A549 (cell line): ENCODE measurements around the gene CCDC187. TPM values are rescaled to one million over a fixed set of nuclear protein-coding genes. Genes with fewer than 3 reads are reported as not detected.

Experiments
- ATAC-seq, 2 experiments: fragments of 200-7000 bp in 1 of 2; fragments of >200 bp in 1 of 2; cut with Nextera tagmentation in 1 of 2; cut with Tn5 transposase in 1 of 2; 3 replicates each; pipeline versions ENCODE4 v1.8.0 to v1.9.1; 2018 to 2020; ENCODE audit warnings: mild to moderate bottlenecking in 1 of 2, moderate library complexity in 1 of 2
- CTCF ChIA-PET: fragments of 300-600 bp; sonication (Branson Sonifier 250); formaldehyde crosslinking; extraction: SDS; loops from one replicate; lab custom pipeline; 2021; ENCODE audit warnings: antibody characterized with exemption, inconsistent platforms; lab: Yijun Ruan, JAX
- POLR2A ChIA-PET: fragments of 350-600 bp; formaldehyde crosslinking; extraction: SDS; loops from one replicate; lab custom pipeline; 2021; ENCODE audit warnings: antibody characterized with exemption, inconsistent platforms; lab: Yijun Ruan, JAX
- DNase-seq, 2 experiments: peaks; one replicate each; pipeline versions ENCODE4 v3.0.0 to v3.0.0-alpha.2; 2011 to 2016; ENCODE audit warnings: low read depth in 1 of 2, low spot score in 1 of 2
- FAIRE-seq: peaks from 2 replicates; lab custom pipeline; 2011; peaks lifted over from hg19 to GRCh38; lab: Jason Lieb, UNC
- H3K27ac ChIP-seq, 2 experiments: fragments of >200 bp; sonication (Bioruptor Twin); formaldehyde crosslinking; 3 replicates each; pipeline ENCODE4 v1.5.1; 2016 to 2017
- H3K4me1 ChIP-seq: fragments of >200 bp; sonication (Bioruptor Twin); formaldehyde crosslinking; 3 replicates; pipeline ENCODE4 v1.6.1; 2016
- H3K4me2 ChIP-seq: fragments of >200 bp; sonication (Bioruptor Twin); formaldehyde crosslinking; 3 replicates; pipeline ENCODE4 v1.6.1; 2016
- H3K4me3 ChIP-seq: fragments of >200 bp; sonication (Bioruptor Twin); formaldehyde crosslinking; 3 replicates; pipeline ENCODE4 v1.5.1; 2016
- H3K9me3 ChIP-seq: fragments of >200 bp; sonication (Bioruptor Twin); formaldehyde crosslinking; 3 replicates; pipeline ENCODE4 v1.6.1; 2016
- BHLHE40 ChIP-seq: IDR thresholded peaks from 2 replicates; pipeline ENCODE4 v1.6.1; 2012; ENCODE audit warnings: low read depth, low read length, inconsistent platforms
- CBX2 ChIP-seq: fragments of 200-600 bp; sonication (generic); IDR thresholded peaks from 2 replicates; pipeline ENCODE4 v1.6.1; 2016; ENCODE audit warnings: low read depth, mild to moderate bottlenecking, borderline replicate concordance
- CEBPB ChIP-seq, 2 experiments: fragments of >200 bp in 1 of 2; sonication (Bioruptor Twin) in 1 of 2; formaldehyde crosslinking in 1 of 2; IDR thresholded peaks; 2 replicates each; pipeline ENCODE4 v1.6.1; 2012 to 2016
- CHD2 ChIP-seq: fragments of 150-350 bp; IDR thresholded peaks from 2 replicates; pipeline ENCODE4 v1.6.1; 2014; ENCODE audit warnings: low read length; ENCODE audit not compliant: partially characterized antibody
- CHD4 ChIP-seq: fragments of 200-600 bp; sonication (generic); IDR thresholded peaks from 2 replicates; pipeline ENCODE4 v1.6.1; 2016; ENCODE audit warnings: antibody characterized with exemption, mild to moderate bottlenecking, borderline replicate concordance
- CTCF ChIP-seq: fragments of >200 bp; sonication (Bioruptor Twin); formaldehyde crosslinking; IDR thresholded peaks from 3 replicates; pipeline ENCODE4 v1.5.1; 2016
- EHF ChIP-seq: fragments of 250-450 bp; sonication (Bioruptor Pico); IDR thresholded peaks from 2 replicates; pipeline ENCODE4 v1.5.0; 2020; ENCODE audit warnings: mild to moderate bottlenecking
- EP300 ChIP-seq, 2 experiments: fragments of >200 bp; sonication (Bioruptor Twin); formaldehyde crosslinking; IDR thresholded peaks; 2 replicates in 1 of 2; 3 replicates in 1 of 2; pipeline ENCODE4 v1.6.1; 2016 to 2017
- FOSB ChIP-seq: fragments of 250-450 bp; sonication (Bioruptor Pico); IDR thresholded peaks from 2 replicates; pipeline ENCODE4 v1.5.0; 2020; ENCODE audit warnings: mild to moderate bottlenecking, moderate library complexity
- HDAC2 ChIP-seq: fragments of 200-600 bp; sonication (generic); IDR thresholded peaks from 2 replicates; pipeline ENCODE4 v1.6.1; 2016
- HEYL ChIP-seq: fragments of 250-450 bp; sonication (Bioruptor Pico); IDR thresholded peaks from 2 replicates; pipeline ENCODE4 v1.8.0; 2021; ENCODE audit warnings: mild to moderate bottlenecking, moderate library complexity
- HMGXB4 ChIP-seq: fragments of 250-450 bp; sonication (Bioruptor Pico); IDR thresholded peaks from 2 replicates; pipeline ENCODE4 v1.5.0; 2021; ENCODE audit warnings: mild to moderate bottlenecking, moderate library complexity, borderline replicate concordance
- HOXB5 ChIP-seq: fragments of 250-450 bp; sonication (Bioruptor Pico); IDR thresholded peaks from 2 replicates; pipeline ENCODE4 v1.5.0; 2020; ENCODE audit warnings: mild to moderate bottlenecking, moderate library complexity
- MYC ChIP-seq: IDR thresholded peaks from 2 replicates; pipeline ENCODE4 v1.6.1; 2012; ENCODE audit warnings: mild to moderate bottlenecking, inconsistent platforms, low read length, improper control_type of control experiment, borderline replicate concordance
- NPAS2 ChIP-seq: fragments of 250-450 bp; sonication (Bioruptor Pico); IDR thresholded peaks from 2 replicates; pipeline ENCODE4 v1.8.0; 2022; ENCODE audit warnings: mild to moderate bottlenecking, moderate library complexity, borderline replicate concordance
- NR3C1 ChIP-seq: fragments of >200 bp; sonication (Bioruptor Twin); formaldehyde crosslinking; IDR thresholded peaks from 3 replicates; pipeline ENCODE4 v1.6.1; 2017
- PBX3 ChIP-seq: IDR thresholded peaks from 2 replicates; pipeline ENCODE4 v1.6.1; 2012
- PHF8 ChIP-seq: fragments of 200-600 bp; sonication (generic); IDR thresholded peaks from 2 replicates; pipeline ENCODE4 v1.6.1; 2016; ENCODE audit warnings: low read depth, mild to moderate bottlenecking, antibody characterized with exemption, moderate library complexity, borderline replicate concordance
- POLR2AphosphoS2 ChIP-seq: conservative IDR thresholded peaks from 2 replicates; pipeline ENCODE4 v1.6.1; 2012; ENCODE audit warnings: low read length, improper control_type of control experiment, inconsistent platforms
- TFCP2L1 ChIP-seq: fragments of 250-450 bp; sonication (Bioruptor Pico); IDR thresholded peaks from 2 replicates; pipeline ENCODE4 v1.5.0; 2021; ENCODE audit warnings: mild to moderate bottlenecking
- TP53 ChIP-seq: fragments of 250-450 bp; sonication (Bioruptor Pico); IDR thresholded peaks from 2 replicates; pipeline ENCODE4 v1.5.0; 2021; ENCODE audit warnings: mild to moderate bottlenecking, moderate library complexity
- ZSCAN20 ChIP-seq: fragments of 250-450 bp; sonication (Bioruptor Pico); IDR thresholded peaks from 2 replicates; pipeline ENCODE4 v1.8.0; 2022; ENCODE audit warnings: mild to moderate bottlenecking, moderate library complexity
- WGBS: methylation state at CpG from one replicate; pipeline ENCODE4 v1.1.6; 2017; ENCODE audit errors: missing lambda C conversion rate; 5-methylcytosine and 5-hydroxymethylcytosine counted together
- polyA plus RNA-seq, 4 experiments: library from polyadenylated mRNA; depleted of rRNA in 3 of 4; stranded (reverse); fragments of >200 nt; fragmentation: RNase III in 1 of 4; extraction: RNeasy Plus Mini Kit Qiagen cat#74134 plus additional on column Dnase treatment in 1 of 4; gene quantifications; 2 replicates in 3 of 4; 3 replicates in 1 of 4; pipeline ENCODE4 v1.2.3, GENCODE V29; 2011 to 2017

The CCDC187 gene
- polyA plus RNA-seq, 2 of the 4 experiments (the other 2 are of a cell fraction), result under 0.01 TPM; not detected in 1

- ChIA-PET POLR2A (interaction anchor here (2.2 kb wide), 1 partner anchor 11 kb away, joined by 8 read pairs; no protein-coding TSS in a partner anchor), CTCF (interaction anchor here (1.0 to 3.5 kb wide), 7 partner anchors 11 to 124 kb away, joined by 3 to 23 read pairs (median 8); no protein-coding TSS in a partner anchor)
- Histone ChIP-seq H3K9me3 (no peaks in the 10 kb centered on the region), H3K4me1 (peaks cover 4% of the 10 kb centered on the region; the same call in 1 of the 3 replicates), H3K27ac (no peak overlapping the region), H3K4me2 (no peak overlapping the region; the same call in 2 of the 3 replicates), H3K4me3 (no peak overlapping the region)
- FAIRE-seq, result peak; percentile 32
- ATAC-seq, result peak; percentile 65 to 77; a peak in 5 of 6 replicates
- DNase-seq, result peak; percentile 33 to 80
- no peak for TF ChIP-seq CEBPB (IDR thresholded peaks at IDR 0.05)
- TF ChIP-seq BHLHE40, result no peak
- 57% methylated on average over 20 of the region's 28 CpGs for WGBS
These were observed 47.7 kb downstream of the CCDC187 start for GRCh38 chr9:136255896-136256890.

GRCh38 chr9:136255166-136255538 lies 48.7 kb downstream of the CCDC187 start:
- H3K4me1 ChIP-seq, result peaks cover 4% of the 10 kb centered on the region; the same call in 1 of the 3 replicates
- no peaks in the 10 kb centered on the region for H3K9me3 ChIP-seq
- CTCF ChIA-PET, result interaction anchor here (1.8 to 3.5 kb wide), 4 partner anchors 12 to 86 kb away, joined by 5 to 23 read pairs (median 12); no protein-coding TSS in a partner anchor
- no peak for FAIRE-seq
- no peak overlapping the region for H3K4me2 ChIP-seq
- no peak overlapping the region for H3K4me3 ChIP-seq
- WGBS, result 45% methylated on average over 6 of the region's 12 CpGs
- TF ChIP-seq BHLHE40, result no peak
- no peak for TF ChIP-seq TFCP2L1 (CRISPR knock-in tag)
- no peak for TF ChIP-seq CHD4
- TF ChIP-seq CTCF, result no peak
- TF ChIP-seq FOSB (CRISPR knock-in tag), result no peak
- TF ChIP-seq HDAC2, result no peak
- TF ChIP-seq CBX2, result no peak
- no peak for TF ChIP-seq HEYL
- TF ChIP-seq NPAS2 (CRISPR knock-in tag), result no peak
- no peak for TF ChIP-seq HOXB5
- TF ChIP-seq POLR2AphosphoS2, result no peak
- TF ChIP-seq MYC, result no peak
- TF ChIP-seq EHF (CRISPR knock-in tag), result no peak
- TF ChIP-seq TP53 (CRISPR knock-in tag), result no peak
- TF ChIP-seq, all 56 proteins: peak for 0
- POLR2A ChIA-PET, result interaction anchor here (1.5 kb wide), 1 partner anchor 12 kb away, joined by 5 read pairs; no protein-coding TSS in a partner anchor
- no peak overlapping the region for H3K27ac ChIP-seq
- ATAC-seq (no peak), DNase-seq (no peak)

GRCh38 chr9:136254381-136255165 lies 49.3 kb downstream of the CCDC187 start:
- H3K9me3 ChIP-seq, result no peaks in the 10 kb centered on the region
- peak; percentile 37 to 56; a peak in 4 of 6 replicates for ATAC-seq
- 58% methylated on average over 11 of the region's 25 CpGs for WGBS
- H3K4me3 ChIP-seq, result no peak overlapping the region
- ChIA-PET CTCF (interaction anchor here (0.7 to 3.4 kb wide), 6 partner anchors 12 to 122 kb away, joined by 3 to 14 read pairs (median 4); no protein-coding TSS in a partner anchor), POLR2A (interaction anchor here (1.5 kb wide), 1 partner anchor 13 kb away, joined by 5 read pairs; no protein-coding TSS in a partner anchor)
- H3K4me2 ChIP-seq, result no peak overlapping the region
- no peak for FAIRE-seq
- H3K27ac ChIP-seq, result no peak overlapping the region
- DNase-seq, result peak; percentile 29 to 38
- peaks cover 4% of the 10 kb centered on the region; the same call in 1 of the 3 replicates for H3K4me1 ChIP-seq
- TF ChIP-seq EP300 (IDR thresholded peaks at IDR 0.05), result no peak
- TF ChIP-seq CHD2, result no peak
- TF ChIP-seq ZSCAN20 (CRISPR knock-in tag), result no peak
- no peak for TF ChIP-seq CEBPB (IDR thresholded peaks at IDR 0.05)
- no peak for TF ChIP-seq HMGXB4
- TF ChIP-seq PHF8, result no peak
- no peak for TF ChIP-seq CBX2
- no peak for TF ChIP-seq PBX3
- no peak for TF ChIP-seq NR3C1
- no peak for TF ChIP-seq CHD4
- TF ChIP-seq EHF (CRISPR knock-in tag), result no peak
